Activated B cell treated with CpG ODN at 0.5 μM for 24 hours (primary cell): Measurements from ENCODE around the gene SPEM1. TPM values are rescaled to one million over a fixed set of nuclear protein-coding genes. Genes with fewer than 3 reads are reported as not detected.

Experiments used
- ATAC-seq: fragments of 200-7000 bp; cut with Tn5 transposase; one replicate; pipeline ENCODE4 v1.10.0; 2021; ENCODE audit warnings: low read depth, mild to moderate bottlenecking, moderate library complexity
- CTCF ChIA-PET: fragments of 350-600 bp; sonication (Branson Sonifier 250); formaldehyde crosslinking; loops from one replicate; lab custom pipeline; 2021; ENCODE audit warnings: antibody characterized with exemption; lab: Charles Lee
- POLR2A ChIA-PET: fragments of 350-600 bp; sonication (Branson Sonifier 250); formaldehyde crosslinking; loops from one replicate; lab custom pipeline; 2021; ENCODE audit warnings: antibody characterized with exemption; lab: Charles Lee
- DNase-seq: peaks from one replicate; pipeline ENCODE4 v3.0.0; 2022
- H3K27ac Mint-ChIP-seq: one replicate; pipeline ENCODE4 v1.8.0; 2020; ENCODE audit warnings: mixed read lengths
- H3K27me3 Mint-ChIP-seq: one replicate; pipeline ENCODE4 v1.8.0; 2021; ENCODE audit warnings: mixed read lengths
- H3K36me3 Mint-ChIP-seq: one replicate; pipeline ENCODE4 v1.8.0; 2021; ENCODE audit warnings: low read depth, mixed read lengths
- H3K4me1 Mint-ChIP-seq: one replicate; pipeline ENCODE4 v1.8.0; 2021; ENCODE audit warnings: mixed read lengths
- H3K4me3 Mint-ChIP-seq: one replicate; pipeline ENCODE4 v1.8.0; 2020; ENCODE audit warnings: mild to moderate bottlenecking, mixed read lengths
- H3K9me3 Mint-ChIP-seq: one replicate; pipeline ENCODE4 v1.8.0; 2020; ENCODE audit warnings: mixed read lengths
- intact Hi-C: fragments of 100-400 bp; cut with micrococcal nuclease; formaldehyde crosslinking; loops from one replicate; pipeline ENCODE4 v1.15.1; 2024
- total RNA-seq: library from RNA; stranded (reverse); gene quantifications from 2 replicates; pipeline ENCODE4 v1.2.3, GENCODE V29; 2022
- TF ChIP-seq, protein P1 (sequence below): fragments of 200-600 bp; IDR thresholded peaks from one replicate; pipeline ENCODE4 v1.8.0; 2022; ENCODE audit warnings: antibody characterized with exemption, mild to moderate bottlenecking

Gene SPEM1
- total RNA-seq, 1 donor from 2014 or later = not detected

- H3K27me3 Mint-ChIP-seq = peaks cover 43% of the 10 kb centered on the region
- H3K9me3 Mint-ChIP-seq = no peaks in the 10 kb centered on the region
- intact Hi-C loops = no loop called here
- peaks cover 25% of the 10 kb centered on the region for H3K4me1 Mint-ChIP-seq
- CTCF ChIA-PET = interaction anchor here (2.7 kb wide), 1 partner anchor 12 kb away, joined by 10 read pairs; no protein-coding TSS in a partner anchor
- TF ChIP-seq, protein P1, sequence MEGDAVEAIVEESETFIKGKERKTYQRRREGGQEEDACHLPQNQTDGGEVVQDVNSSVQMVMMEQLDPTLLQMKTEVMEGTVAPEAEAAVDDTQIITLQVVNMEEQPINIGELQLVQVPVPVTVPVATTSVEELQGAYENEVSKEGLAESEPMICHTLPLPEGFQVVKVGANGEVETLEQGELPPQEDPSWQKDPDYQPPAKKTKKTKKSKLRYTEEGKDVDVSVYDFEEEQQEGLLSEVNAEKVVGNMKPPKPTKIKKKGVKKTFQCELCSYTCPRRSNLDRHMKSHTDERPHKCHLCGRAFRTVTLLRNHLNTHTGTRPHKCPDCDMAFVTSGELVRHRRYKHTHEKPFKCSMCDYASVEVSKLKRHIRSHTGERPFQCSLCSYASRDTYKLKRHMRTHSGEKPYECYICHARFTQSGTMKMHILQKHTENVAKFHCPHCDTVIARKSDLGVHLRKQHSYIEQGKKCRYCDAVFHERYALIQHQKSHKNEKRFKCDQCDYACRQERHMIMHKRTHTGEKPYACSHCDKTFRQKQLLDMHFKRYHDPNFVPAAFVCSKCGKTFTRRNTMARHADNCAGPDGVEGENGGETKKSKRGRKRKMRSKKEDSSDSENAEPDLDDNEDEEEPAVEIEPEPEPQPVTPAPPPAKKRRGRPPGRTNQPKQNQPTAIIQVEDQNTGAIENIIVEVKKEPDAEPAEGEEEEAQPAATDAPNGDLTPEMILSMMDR = no peak
- ATAC-seq = no peak
- no peak overlapping the region for H3K4me3 Mint-ChIP-seq
- POLR2A ChIA-PET = interaction anchor here (0.7 kb wide), 1 partner anchor 15 kb away, joined by 5 read pairs; no protein-coding TSS in a partner anchor
- DNase-seq = no peak
- H3K36me3 Mint-ChIP-seq = no peaks in the 10 kb centered on the region
- H3K27ac Mint-ChIP-seq = no peak overlapping the region
Measured at GRCh38 chr17:7448461-7448860, 28.3 kb downstream of the SPEM1 start.

- intact Hi-C loops = no loop called here
- ATAC-seq (no peak), DNase-seq (no peak)
- ChIA-PET CTCF (interaction anchor here (1.2 kb wide), 1 partner anchor 20 kb away, joined by 3 read pairs; the partner anchor contains the start of gene ZBTB4), POLR2A (interaction anchor here (1.8 kb wide), 1 partner anchor 19 kb away, joined by 4 read pairs; the partner anchor contains the start of gene ZBTB4)
- TF ChIP-seq, protein P1 = no peak
- no peaks in the 10 kb centered on the region for H3K27me3 Mint-ChIP-seq
- H3K36me3 Mint-ChIP-seq = peaks cover 20% of the 10 kb centered on the region
- H3K9me3 Mint-ChIP-seq = no peaks in the 10 kb centered on the region
- H3K4me3 Mint-ChIP-seq = no peak overlapping the region
- no peak overlapping the region for H3K27ac Mint-ChIP-seq
- H3K4me1 Mint-ChIP-seq = peaks cover 11% of the 10 kb centered on the region
Measured at GRCh38 chr17:7459961-7460545, 39.9 kb downstream of the SPEM1 start.

GRCh38 chr17:7460850-7461660, 40.9 kb downstream of the SPEM1 start:
- POLR2A ChIA-PET = interaction anchor here (2.0 kb wide), 1 partner anchor 17 kb away, joined by 5 read pairs; the partner anchor contains the start of gene CHRNB1
- H3K9me3 Mint-ChIP-seq = no peaks in the 10 kb centered on the region
- H3K4me1 Mint-ChIP-seq = peaks cover 6% of the 10 kb centered on the region
- no peak overlapping the region for H3K27ac Mint-ChIP-seq
- no peak overlapping the region for H3K4me3 Mint-ChIP-seq
- TF ChIP-seq, protein P1 = no peak
- H3K36me3 Mint-ChIP-seq = peaks cover 20% of the 10 kb centered on the region
- no peaks in the 10 kb centered on the region for H3K27me3 Mint-ChIP-seq
- intact Hi-C loops = no loop called here
- DNase-seq (no peak), ATAC-seq (no peak)
- CTCF ChIA-PET = interaction anchor here (1.2 kb wide), 1 partner anchor 19 kb away, joined by 3 read pairs; the partner anchor contains the start of gene ZBTB4

DNA sequence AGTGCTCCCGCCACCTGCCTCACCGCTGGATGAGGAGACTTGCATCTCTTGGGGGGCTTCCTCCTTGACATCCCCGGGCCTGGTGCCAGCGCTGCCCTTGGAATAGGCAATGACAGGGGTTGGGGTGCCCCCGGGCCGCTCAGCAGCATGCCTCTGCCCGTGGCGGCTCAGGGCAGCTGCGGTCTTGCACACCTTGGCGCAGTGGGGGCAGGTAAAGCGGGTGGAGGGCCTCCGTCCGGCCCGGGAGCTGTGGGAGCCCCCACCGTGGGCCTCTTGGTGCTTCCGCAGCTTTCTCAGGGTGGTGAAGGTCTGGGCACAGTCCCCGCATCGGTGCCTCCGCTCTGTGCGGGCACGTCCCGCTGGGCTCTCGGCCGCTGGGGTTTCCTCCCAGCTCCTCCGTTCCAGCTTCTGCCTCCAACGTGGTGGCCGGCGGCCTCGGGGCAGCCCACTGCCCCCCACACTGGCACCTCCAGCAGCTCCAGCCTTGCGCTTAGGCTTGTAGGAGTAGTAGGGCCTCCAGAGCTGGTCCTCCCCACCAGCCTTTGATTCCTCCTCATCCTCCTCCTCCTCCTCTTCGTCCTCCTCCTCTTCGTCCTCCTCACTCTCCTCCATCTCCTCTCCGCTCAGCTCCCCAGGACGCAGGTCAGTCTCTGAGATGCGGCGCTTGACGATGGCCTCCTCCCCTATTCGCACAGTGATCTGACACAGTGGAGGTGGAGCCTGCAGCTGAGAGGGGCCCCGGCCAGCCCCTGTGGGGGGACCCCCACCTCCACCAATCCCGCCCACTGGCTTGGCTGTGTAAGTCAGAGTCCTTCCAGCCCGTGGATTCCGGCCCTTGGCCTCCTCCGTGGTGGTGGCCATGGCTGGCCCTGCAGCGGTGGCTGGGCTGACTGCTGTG, 42.6 kb downstream of the SPEM1 start:
- Mint-ChIP-seq H3K36me3 (peaks cover 31% of the 10 kb centered on the region), H3K4me3 (no peak overlapping the region), H3K27me3 (no peaks in the 10 kb centered on the region), H3K4me1 (peaks cover 12% of the 10 kb centered on the region), H3K27ac (no peak overlapping the region), H3K9me3 (no peaks in the 10 kb centered on the region)
- TF ChIP-seq, protein P1 = no peak
- ATAC-seq (no peak), DNase-seq (no peak)
- intact Hi-C loops = no loop called here
- POLR2A ChIA-PET = interaction anchor here (0.5 to 2.0 kb wide), 2 partner anchors 14 to 19 kb away, joined by 5 read pairs; partner anchors contain the start of gene CHRNB1
- CTCF ChIA-PET = interaction anchor here (0.7 to 1.2 kb wide), 2 partner anchors 26 to 98 kb away, joined by 3 to 5 read pairs; no protein-coding TSS in a partner anchor
